Subcutaneous adipose tissue (tissue), 4 donors: ENCODE data around the gene PACRG. TPM values are rescaled to one million over a fixed set of nuclear protein-coding genes. Genes with fewer than 3 reads are reported as not detected.

ENCODE experiments used
- total RNA-seq, 4 donors: library from RNA; depleted of rRNA; stranded (reverse); fragments of >200 nt; gene quantifications; one replicate each; pipeline ENCODE4 v1.1.0, GENCODE V29; 2016
- TF ChIP-seq, protein P1 (sequence below): fragments of 450-650 bp; IDR thresholded peaks from one replicate; pipeline ENCODE4 v1.5.1; 2016; ENCODE audit warnings: low read depth, mild to moderate bottlenecking, control low read depth, antibody characterized with exemption, moderate library complexity

Gene PACRG
- total RNA-seq, 4 donors from 2014 or later: 0.34 TPM; not detected in 3

GRCh38 chr6:163197839-163198238 lies 470.1 kb downstream of the PACRG start:
- TF ChIP-seq, protein P1, sequence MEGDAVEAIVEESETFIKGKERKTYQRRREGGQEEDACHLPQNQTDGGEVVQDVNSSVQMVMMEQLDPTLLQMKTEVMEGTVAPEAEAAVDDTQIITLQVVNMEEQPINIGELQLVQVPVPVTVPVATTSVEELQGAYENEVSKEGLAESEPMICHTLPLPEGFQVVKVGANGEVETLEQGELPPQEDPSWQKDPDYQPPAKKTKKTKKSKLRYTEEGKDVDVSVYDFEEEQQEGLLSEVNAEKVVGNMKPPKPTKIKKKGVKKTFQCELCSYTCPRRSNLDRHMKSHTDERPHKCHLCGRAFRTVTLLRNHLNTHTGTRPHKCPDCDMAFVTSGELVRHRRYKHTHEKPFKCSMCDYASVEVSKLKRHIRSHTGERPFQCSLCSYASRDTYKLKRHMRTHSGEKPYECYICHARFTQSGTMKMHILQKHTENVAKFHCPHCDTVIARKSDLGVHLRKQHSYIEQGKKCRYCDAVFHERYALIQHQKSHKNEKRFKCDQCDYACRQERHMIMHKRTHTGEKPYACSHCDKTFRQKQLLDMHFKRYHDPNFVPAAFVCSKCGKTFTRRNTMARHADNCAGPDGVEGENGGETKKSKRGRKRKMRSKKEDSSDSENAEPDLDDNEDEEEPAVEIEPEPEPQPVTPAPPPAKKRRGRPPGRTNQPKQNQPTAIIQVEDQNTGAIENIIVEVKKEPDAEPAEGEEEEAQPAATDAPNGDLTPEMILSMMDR: no peak

- TF ChIP-seq, protein P1: no peak
Observed at GRCh38 chr6:163198396-163198795, 470.6 kb downstream of the PACRG start.

DNA sequence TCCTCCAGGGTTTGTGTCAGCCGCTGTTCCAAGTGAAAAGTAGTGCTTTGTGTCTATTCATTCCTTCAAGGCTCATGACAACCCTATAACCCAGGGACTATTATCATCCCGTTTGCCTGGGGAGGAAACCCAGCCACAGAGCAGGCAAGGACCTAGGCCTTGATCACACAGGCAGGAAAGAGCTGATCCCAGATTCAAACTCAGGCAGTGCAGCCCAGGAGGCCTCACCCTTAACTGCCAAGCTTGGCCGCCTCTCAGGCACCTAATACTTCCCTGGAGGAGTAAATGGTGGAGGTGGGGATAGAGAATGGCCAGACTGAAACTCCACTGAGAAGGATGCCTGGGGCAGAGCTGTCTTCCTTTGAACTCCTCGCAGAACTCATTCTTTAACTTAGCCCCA lies 471.6 kb downstream of the PACRG start:
- TF ChIP-seq, protein P1: no peak

- TF ChIP-seq, protein P1: no peak
Observed at GRCh38 chr6:163200289-163200688, 472.5 kb downstream of the PACRG start.

DNA sequence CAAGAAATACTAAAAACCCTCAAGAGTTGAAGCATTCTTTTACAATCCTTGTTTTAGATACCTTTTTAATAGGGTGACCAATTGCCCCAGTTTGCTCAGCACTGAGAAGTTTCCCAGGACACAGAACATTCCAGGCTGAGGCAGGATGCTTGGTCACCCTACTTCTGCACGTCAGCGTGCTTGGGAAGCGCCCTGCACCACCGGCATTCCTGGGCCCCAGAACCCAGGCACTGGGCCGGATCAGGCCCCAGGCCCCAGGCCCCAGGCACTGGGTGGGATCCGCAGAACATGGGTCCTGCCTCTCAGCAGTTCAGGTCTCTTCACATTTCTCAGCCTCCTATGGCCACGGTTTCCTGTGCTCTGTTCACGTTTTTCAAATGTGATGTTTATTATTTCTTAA lies 472.9 kb downstream of the PACRG start:
- TF ChIP-seq, protein P1: no peak

DNA sequence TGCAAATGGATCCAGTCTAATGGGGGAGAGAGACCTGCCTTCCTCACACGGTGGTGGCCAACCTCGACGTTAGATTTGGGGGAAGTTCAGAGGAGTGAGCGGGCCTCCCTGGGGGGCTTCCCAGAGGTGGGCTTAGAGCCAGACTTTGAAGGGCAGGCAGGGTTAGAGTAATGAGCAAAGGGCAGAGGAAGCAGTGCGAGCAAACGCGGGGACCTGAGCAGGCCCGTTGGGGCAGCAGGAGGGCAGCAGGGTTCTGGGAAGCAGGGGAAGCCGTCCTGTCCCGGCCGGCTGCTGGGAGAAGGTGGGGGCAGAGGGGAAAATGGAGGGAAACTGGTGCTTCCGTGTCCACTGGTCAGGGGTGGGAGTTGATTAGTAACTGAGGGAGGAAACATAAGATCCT lies 474.1 kb downstream of the PACRG start:
- TF ChIP-seq, protein P1: no peak

DNA sequence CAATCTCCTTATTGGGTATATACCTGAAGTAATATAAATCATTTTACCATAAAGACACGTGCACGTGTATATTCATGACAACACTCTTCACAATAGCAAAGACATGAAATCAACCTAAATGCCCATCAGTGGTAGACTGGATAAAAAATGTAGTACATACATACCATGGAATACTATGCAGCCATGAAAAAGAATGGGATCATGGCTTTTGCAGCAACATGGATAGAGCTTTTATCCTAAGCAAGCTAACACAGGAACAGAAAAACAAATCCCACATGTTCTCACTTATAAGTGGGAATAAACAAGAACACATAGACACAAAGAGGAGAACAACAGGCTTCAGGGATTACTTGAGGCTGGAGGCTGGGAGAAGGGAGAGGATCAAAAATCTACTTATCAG lies 478.4 kb downstream of the PACRG start:
- TF ChIP-seq, protein P1: no peak
